K562 (cell line): ENCODE measurements around the gene MX1. TPM values are rescaled to one million over a fixed set of nuclear protein-coding genes. Genes with fewer than 3 reads are reported as not detected.

ENCODE experiments used
- ATAC-seq: fragments of 200-7000 bp; cut with Tn5 transposase; 3 replicates; pipeline ENCODE4 v1.9.1; 2020; ENCODE audit warnings: moderate library complexity
- BruUV-seq: library from RNA; stranded (reverse); fragments of 400-500 nt; replicated peaks from 2 replicates; lab custom pipeline; 2021; lab: Mats Ljungman, UMichigan
- CTCF ChIA-PET: fragments of 300-600 bp; formaldehyde crosslinking; extraction: SDS; loops from one replicate; lab custom pipeline; 2021; ENCODE audit warnings: low intra/inter-chr PET ratio; lab: Yijun Ruan, JAX
- POLR2A ChIA-PET: fragments of 300-600, 350-650 bp; sonication (Branson Sonifier 250); formaldehyde crosslinking; extraction: SDS; loops from one replicate; lab custom pipeline; 2021; ENCODE audit warnings: antibody characterized with exemption, inconsistent platforms; lab: Yijun Ruan, JAX
- DNase-seq, 4 experiments: peaks; one replicate each; pipeline versions ENCODE4 v3.0.0 to v3.0.0-alpha.2; 2011 to 2018; ENCODE audit warnings: low spot score in 3 of 4, mixed read lengths in 3 of 4; ENCODE audit errors: extremely low read depth in 1 of 4
- FAIRE-seq: peaks from 2 replicates; lab custom pipeline; 2011; peaks lifted over from hg19 to GRCh38; lab: Jason Lieb, UNC
- H2AFZ ChIP-seq: 2 replicates; pipeline ENCODE4 v1.6.0; 2011; ENCODE audit warnings: low read depth, low read length, control low read depth, inconsistent platforms
- H3K27ac ChIP-seq: fragments of 200-600 bp; 3 replicates; pipeline ENCODE4 v1.8.0; 2011; ENCODE audit warnings: low read depth, mild to moderate bottlenecking, control low read depth, inconsistent platforms, low read length, moderate library complexity, mixed read lengths; ENCODE audit errors: extremely low read depth
- H3K27me3 ChIP-seq, 2 experiments: fragments of 300-600 bp in 1 of 2; 2 replicates in 1 of 2; 3 replicates in 1 of 2; pipeline versions ENCODE4 v1.6.0 to v1.8.0; 2011; ENCODE audit warnings: inconsistent platforms in 2 of 2, low read length in 2 of 2, mild to moderate bottlenecking in 1 of 2, mixed read lengths in 1 of 2, moderate library complexity in 1 of 2; ENCODE audit not compliant: control insufficient read depth in 2 of 2, insufficient read depth in 2 of 2
- H3K36me3 ChIP-seq: fragments of 300-600 bp; 3 replicates; pipeline ENCODE4 v1.8.0; 2011; ENCODE audit warnings: mild to moderate bottlenecking, low read length, inconsistent platforms; ENCODE audit not compliant: control insufficient read depth, insufficient read depth
- H3K4me1 ChIP-seq, 2 experiments: fragments of 200-600 bp in 1 of 2; replicated peaks in 1 of 2; 2 replicates in 1 of 2; 3 replicates in 1 of 2; pipeline versions ENCODE4 v1.5.1 to v1.8.0; 2011; ENCODE audit warnings: inconsistent platforms in 2 of 2, low read length in 2 of 2, mild to moderate bottlenecking in 1 of 2, mixed read lengths in 1 of 2, moderate library complexity in 1 of 2; ENCODE audit not compliant: control insufficient read depth in 2 of 2, insufficient read depth in 2 of 2
- H3K4me2 ChIP-seq: 2 replicates; pipeline ENCODE4 v1.6.1; 2011; ENCODE audit warnings: low read length, control low read depth, inconsistent platforms, mixed read lengths; ENCODE audit not compliant: insufficient read depth
- H3K4me3 ChIP-seq: fragments of 200-600 bp; sonication (generic), shearing (Covaris generic); 2 replicates; pipeline ENCODE4 v1.5.1; 2016; ENCODE audit warnings: control low read depth, inconsistent platforms
- H3K79me2 ChIP-seq: fragments of 200-600 bp; 3 replicates; pipeline ENCODE4 v1.8.0; 2011; ENCODE audit warnings: low read length, inconsistent platforms; ENCODE audit not compliant: control insufficient read depth, insufficient read depth
- H3K9ac ChIP-seq, 2 experiments: 2 replicates each; pipeline versions ENCODE4 v1.6.0 to v1.6.1; 2011; ENCODE audit warnings: low read depth in 2 of 2, low read length in 2 of 2, control low read depth in 1 of 2, inconsistent platforms in 1 of 2, mild to moderate bottlenecking in 1 of 2, mixed read lengths in 1 of 2; ENCODE audit not compliant: insufficient read depth in 1 of 2
- H3K9me1 ChIP-seq: one replicate; pipeline ENCODE4 v1.6.0; 2011; ENCODE audit warnings: inconsistent platforms, mild to moderate bottlenecking, low read length, moderate library complexity; ENCODE audit not compliant: control insufficient read depth, insufficient read depth
- H3K9me3 ChIP-seq: replicated peaks from 2 replicates; pipeline ENCODE4 v1.5.1; 2011; ENCODE audit warnings: low read depth, low read length, inconsistent platforms; ENCODE audit not compliant: control insufficient read depth, insufficient read depth
- H4K20me1 ChIP-seq: replicated peaks from 2 replicates; pipeline ENCODE4 v1.6.1; 2011; ENCODE audit warnings: low read length, inconsistent platforms, mixed read lengths; ENCODE audit not compliant: control insufficient read depth, insufficient read depth
- CBFB ChIP-seq: sonication (generic); formaldehyde crosslinking; IDR thresholded peaks from 2 replicates; pipeline ENCODE4 v1.4.0; 2020; ENCODE audit warnings: mild to moderate bottlenecking, missing genetic modification reagents
- E2F6 ChIP-seq, 2 experiments: IDR thresholded peaks; 2 replicates each; pipeline ENCODE4 v1.6.1; 2011; ENCODE audit warnings: borderline replicate concordance in 1 of 2, control low read depth in 1 of 2, low read depth in 1 of 2, low read length in 1 of 2, mild to moderate bottlenecking in 1 of 2, mixed read lengths in 1 of 2, moderate library complexity in 1 of 2; ENCODE audit not compliant: insufficient read depth in 1 of 2, insufficient read length in 1 of 2, poor library complexity in 1 of 2, severe bottlenecking in 1 of 2; ENCODE audit errors: extremely low read depth in 1 of 2
- ELK1 ChIP-seq: sonication (generic); formaldehyde crosslinking; IDR thresholded peaks from 2 replicates; pipeline ENCODE4 v1.8.1; 2022; ENCODE audit warnings: missing genetic modification reagents
- HMBOX1 ChIP-seq: sonication (generic); IDR thresholded peaks from 2 replicates; pipeline ENCODE4 v1.6.1; 2016
- HNRNPK ChIP-seq: fragments of 200-400 bp; formaldehyde crosslinking; IDR thresholded peaks from one replicate; pipeline ENCODE4 v1.6.1; 2018; ENCODE audit warnings: mild to moderate bottlenecking, low read depth, low read length; ENCODE audit not compliant: poor library complexity, severe bottlenecking
- MEF2D ChIP-seq: conservative IDR thresholded peaks from 2 replicates; pipeline ENCODE4 v1.6.1; 2016; ENCODE audit warnings: low read depth, missing genetic modification characterization, missing compliant biosample characterization
- POU5F1 ChIP-seq: fragments of 150-350 bp; IDR thresholded peaks from 2 replicates; pipeline ENCODE4 v1.6.1; 2014; ENCODE audit warnings: borderline replicate concordance, low read length, low read depth, mild to moderate bottlenecking; ENCODE audit not compliant: partially characterized antibody
- RERE ChIP-seq: sonication (generic); formaldehyde crosslinking; IDR thresholded peaks from 2 replicates; pipeline ENCODE4 v1.8.0; 2023; ENCODE audit warnings: missing genetic modification reagents, mild to moderate bottlenecking, borderline replicate concordance
- SMAD4 ChIP-seq: fragments of 250-450 bp; sonication (Bioruptor Pico); conservative IDR thresholded peaks from 2 replicates; pipeline ENCODE4 v1.8.0; 2021; ENCODE audit warnings: inconsistent platforms, mild to moderate bottlenecking, moderate library complexity
- SPI1 ChIP-seq: IDR thresholded peaks from 2 replicates; pipeline ENCODE4 v1.6.1; 2011; ENCODE audit warnings: low read depth, low read length, control low read depth, borderline replicate concordance
- ZNF23 ChIP-seq: fragments of 250-450 bp; sonication (Bioruptor Pico); IDR thresholded peaks from 2 replicates; pipeline ENCODE4 v1.4.0; 2020; ENCODE audit warnings: mild to moderate bottlenecking
- WGBS: fragments of 100-300 bp; shearing (Covaris generic); methylation state at CpG from one replicate; pipeline ENCODE4 v1.1.6; 2016; ENCODE audit warnings: low coverage, mixed read lengths; ENCODE audit not compliant: insufficient coverage; ENCODE audit errors: missing lambda C conversion rate; 5-methylcytosine and 5-hydroxymethylcytosine counted together
- in situ Hi-C: fragments of 300-500 bp; cut with MboI; formaldehyde crosslinking; loops from 4 replicates; pipeline ENCODE4 v1.15.0; 2018; ENCODE audit warnings: inconsistent platforms, mixed read lengths
- intact Hi-C: fragments of 100-400 bp; cut with micrococcal nuclease; formaldehyde crosslinking; loops from 2 replicates; pipeline ENCODE4 v1.14.2; 2022
- polyA plus RNA-seq, 8 experiments: library from polyadenylated mRNA; depleted of rRNA in 4 of 8; stranded (reverse) in 5 of 8; unstranded in 3 of 8; fragments of >200 nt; fragmentation: Nextera tagmentation in 2 of 8; fragmentation: Illumina TruSeq in 1 of 8; extraction: Ambion mirVana in 2 of 8; extraction: Trizol in 1 of 8; gene quantifications; 2 replicates each; pipeline versions ENCODE4 v1.2.1 to v1.2.3, GENCODE V29; 2011 to 2014; ENCODE audit warnings: inconsistent platforms in 1 of 8, missing spikeins in 1 of 8
- total RNA-seq, 7 experiments: library from RNA; depleted of rRNA in 6 of 7; stranded (reverse); fragments of >200 nt in 6 of 7; fragmentation: Illumina TruSeq in 2 of 7; extraction: Trizol in 2 of 7; gene quantifications; 2 replicates each; pipeline versions ENCODE4 v1.2.1 to v1.2.3, GENCODE V29; 2011 to 2021; ENCODE audit warnings: low replicate concordance in 1 of 7

MX1 gene
- total and polyA plus RNA-seq, 9 of the 15 experiments (the other 6 are each of a cell fraction or from before 2014, with no cell fraction given) = 0.07 to 0.51 (median 0.21) TPM; not detected in 5

GRCh38 chr21:41428847-41429246 is 2.8 kb downstream of the MX1 start (continued):
- no peak for TF ChIP-seq RERE (CRISPR knock-in tag)

GRCh38 chr21:41429305-41429704 is 3.3 kb downstream of the MX1 start:
- no peak for FAIRE-seq
- Histone ChIP-seq H2AFZ (no peak overlapping the region), H3K4me3 (no peak overlapping the region), H3K9ac (no peak overlapping the region), H4K20me1 (no peaks in the 10 kb centered on the region), H3K9me1 (no peaks in the 10 kb centered on the region), H3K4me1 (peaks cover 0 to 5% of the 10 kb centered on the region in 2 experiments; a peak in 1 of 5 replicates), H3K4me2 (no peak overlapping the region), H3K9me3 (no peaks in the 10 kb centered on the region), H3K27ac (no peak overlapping the region), H3K27me3 (peaks cover 22 to 37% of the 10 kb centered on the region in 2 experiments; a peak in 4 of 5 replicates), H3K36me3 (no peaks in the 10 kb centered on the region), H3K79me2 (no peaks in the 10 kb centered on the region)
- no peak for ATAC-seq
- no TSS peak for BruUV-seq
- CTCF ChIA-PET = no interaction called here
- in situ Hi-C loops (no loop called here), intact Hi-C loops (no loop called here)
- 0% methylated on average over 3 of the region's 3 CpGs for WGBS
- POLR2A ChIA-PET = interaction anchor here (0.7 kb wide), 1 partner anchor 10 kb away, joined by 4 read pairs; no protein-coding TSS in a partner anchor
- DNase-seq = no peak
- TF ChIP-seq MEF2D (tag) = no peak
- TF ChIP-seq CBFB = no peak
- TF ChIP-seq HMBOX1 = no peak
- no peak for TF ChIP-seq SMAD4 (CRISPR knock-in tag)
- TF ChIP-seq ELK1 (CRISPR knock-in tag) = no peak
- TF ChIP-seq SPI1 = no peak
- no peak for TF ChIP-seq E2F6 (IDR thresholded peaks at IDR 0.05; ENCODE audit: borderline replicate concordance in 1 of 2, extremely low read depth in 1 of 2, insufficient read depth in 1 of 2, insufficient read length in 1 of 2, low read depth in 1 of 2, low read length in 1 of 2, poor library complexity in 1 of 2, severe bottlenecking in 1 of 2)
- TF ChIP-seq ZNF23 = no peak
- no peak for TF ChIP-seq POU5F1
- TF ChIP-seq HNRNPK = no peak
